Measurements from ENCODE around the gene ELL.

Gene ELL

GRCh38 chr19:18469069-18469846 is 52.6 kb downstream of the ELL start:
- Histone ChIP-seq H3K79me2 (ENCODE audit: insufficient read depth, low read depth) (peaks cover 27% of the 10 kb centered on the region), H3K4me1 (ENCODE audit: low read depth, poor library complexity, severe bottlenecking) (no peaks in the 10 kb centered on the region), H3K27ac (no peak overlapping the region), H3K36me3 (ENCODE audit: insufficient read depth) (no peaks in the 10 kb centered on the region), H3K4me2 (no peak overlapping the region), H4K20me1 (ENCODE audit: insufficient read depth) (peaks cover 6% of the 10 kb centered on the region; the same call in 1 of the 2 replicates), H3K9ac (no peak overlapping the region), H3K27me3 (ENCODE audit: insufficient read depth, low read depth) (no peaks in the 10 kb centered on the region), H2AFZ (ENCODE audit: low read depth) (no peak overlapping the region), H3K4me3 (IDR thresholded peaks at IDR 0.05; ENCODE audit: insufficient read depth, low read depth, low read length) (no peak overlapping the region)
- TF ChIP-seq, protein P1, sequence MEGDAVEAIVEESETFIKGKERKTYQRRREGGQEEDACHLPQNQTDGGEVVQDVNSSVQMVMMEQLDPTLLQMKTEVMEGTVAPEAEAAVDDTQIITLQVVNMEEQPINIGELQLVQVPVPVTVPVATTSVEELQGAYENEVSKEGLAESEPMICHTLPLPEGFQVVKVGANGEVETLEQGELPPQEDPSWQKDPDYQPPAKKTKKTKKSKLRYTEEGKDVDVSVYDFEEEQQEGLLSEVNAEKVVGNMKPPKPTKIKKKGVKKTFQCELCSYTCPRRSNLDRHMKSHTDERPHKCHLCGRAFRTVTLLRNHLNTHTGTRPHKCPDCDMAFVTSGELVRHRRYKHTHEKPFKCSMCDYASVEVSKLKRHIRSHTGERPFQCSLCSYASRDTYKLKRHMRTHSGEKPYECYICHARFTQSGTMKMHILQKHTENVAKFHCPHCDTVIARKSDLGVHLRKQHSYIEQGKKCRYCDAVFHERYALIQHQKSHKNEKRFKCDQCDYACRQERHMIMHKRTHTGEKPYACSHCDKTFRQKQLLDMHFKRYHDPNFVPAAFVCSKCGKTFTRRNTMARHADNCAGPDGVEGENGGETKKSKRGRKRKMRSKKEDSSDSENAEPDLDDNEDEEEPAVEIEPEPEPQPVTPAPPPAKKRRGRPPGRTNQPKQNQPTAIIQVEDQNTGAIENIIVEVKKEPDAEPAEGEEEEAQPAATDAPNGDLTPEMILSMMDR (conservative IDR thresholded peaks at IDR 0.05; ENCODE audit: low read depth, low read length) = peak; percentile 77; the same call in 1 of the 2 replicates

DNA sequence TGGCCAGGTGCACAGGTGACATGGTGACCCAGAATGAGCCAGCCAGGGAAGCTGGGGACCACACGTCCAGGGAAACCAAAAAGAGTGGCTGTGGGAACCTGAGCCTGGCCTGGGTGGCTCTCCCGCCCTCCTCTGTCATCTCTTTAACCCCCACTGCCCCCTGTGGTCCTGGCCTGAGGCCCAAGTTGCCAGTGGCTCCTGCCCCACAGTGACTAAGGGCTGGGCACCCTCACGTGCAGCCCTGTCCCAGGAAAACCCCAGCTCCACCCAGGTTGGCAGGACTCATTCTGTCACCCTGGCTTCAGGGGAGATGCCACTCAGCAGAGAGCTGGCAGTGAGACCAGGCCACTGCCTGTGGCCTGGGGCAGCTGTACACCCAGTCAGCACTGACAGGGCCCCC is 53.4 kb downstream of the ELL start:
- Histone ChIP-seq H3K4me3 (IDR thresholded peaks at IDR 0.05; ENCODE audit: insufficient read depth, low read depth, low read length) (no peak overlapping the region), H4K20me1 (ENCODE audit: insufficient read depth) (0 out of 2 replicates have a peak, but pooled peaks cover 6% of the 10 kb centered on the region), H2AFZ (ENCODE audit: low read depth) (no peak overlapping the region), H3K27me3 (ENCODE audit: insufficient read depth, low read depth) (no peaks in the 10 kb centered on the region), H3K36me3 (ENCODE audit: insufficient read depth) (no peaks in the 10 kb centered on the region), H3K9ac (no peak overlapping the region), H3K27ac (no peak overlapping the region), H3K4me1 (ENCODE audit: low read depth, poor library complexity, severe bottlenecking) (no peaks in the 10 kb centered on the region), H3K79me2 (ENCODE audit: insufficient read depth, low read depth) (peaks cover 19% of the 10 kb centered on the region; the same call in 1 of the 2 replicates), H3K4me2 (no peak overlapping the region)
- TF ChIP-seq, protein P1 (conservative IDR thresholded peaks at IDR 0.05; ENCODE audit: low read depth, low read length) = no peak

GRCh38 chr19:18467978-18468377 is 53.9 kb downstream of the ELL start:
- peaks cover 14% of the 10 kb centered on the region; the same call in 1 of the 2 replicates for H3K79me2 ChIP-seq (ENCODE audit: insufficient read depth, low read depth)
- H3K4me3 ChIP-seq (IDR thresholded peaks at IDR 0.05; ENCODE audit: insufficient read depth, low read depth, low read length) = no peak overlapping the region
- H3K9ac ChIP-seq = no peak overlapping the region
- 0 out of 2 replicates have a peak, but pooled peaks cover 6% of the 10 kb centered on the region for H4K20me1 ChIP-seq (ENCODE audit: insufficient read depth)
- H3K27ac ChIP-seq = no peak overlapping the region
- H3K36me3 ChIP-seq (ENCODE audit: insufficient read depth) = no peaks in the 10 kb centered on the region
- H3K4me2 ChIP-seq = no peak overlapping the region
- no peaks in the 10 kb centered on the region for H3K27me3 ChIP-seq (ENCODE audit: insufficient read depth, low read depth)
- no peak overlapping the region for H2AFZ ChIP-seq (ENCODE audit: low read depth)
- TF ChIP-seq, protein P1 (conservative IDR thresholded peaks at IDR 0.05; ENCODE audit: low read depth, low read length) = no peak
- H3K4me1 ChIP-seq (ENCODE audit: low read depth, poor library complexity, severe bottlenecking) = no peaks in the 10 kb centered on the region

- Histone ChIP-seq H3K27me3 (ENCODE audit: insufficient read depth, low read depth) (no peaks in the 10 kb centered on the region), H3K4me1 (ENCODE audit: low read depth, poor library complexity, severe bottlenecking) (no peaks in the 10 kb centered on the region), H2AFZ (ENCODE audit: low read depth) (no peak overlapping the region), H3K79me2 (ENCODE audit: insufficient read depth, low read depth) (peaks cover 11% of the 10 kb centered on the region; the same call in 1 of the 2 replicates), H3K36me3 (ENCODE audit: insufficient read depth) (no peaks in the 10 kb centered on the region), H3K9ac (no peak overlapping the region), H3K27ac (no peak overlapping the region), H3K4me2 (no peak overlapping the region), H3K4me3 (IDR thresholded peaks at IDR 0.05; ENCODE audit: insufficient read depth, low read depth, low read length) (no peak overlapping the region), H4K20me1 (ENCODE audit: insufficient read depth) (no peaks in the 10 kb centered on the region)
- TF ChIP-seq, protein P1 (conservative IDR thresholded peaks at IDR 0.05; ENCODE audit: low read depth, low read length) = no peak
Measured at GRCh38 chr19:18466354-18466753, 55.5 kb downstream of the ELL start.
